Measurements from ENCODE around the gene MRPS34.
A peak's percentile ranks its signal among the peaks of the same experiment; 100 is the strongest.
"Not testable (repeated sequence)": the region's sequence is repeated elsewhere in the genome, so short reads cannot be mapped to it uniquely, and the experiment has no call there.

The MRPS34 gene

DNA sequence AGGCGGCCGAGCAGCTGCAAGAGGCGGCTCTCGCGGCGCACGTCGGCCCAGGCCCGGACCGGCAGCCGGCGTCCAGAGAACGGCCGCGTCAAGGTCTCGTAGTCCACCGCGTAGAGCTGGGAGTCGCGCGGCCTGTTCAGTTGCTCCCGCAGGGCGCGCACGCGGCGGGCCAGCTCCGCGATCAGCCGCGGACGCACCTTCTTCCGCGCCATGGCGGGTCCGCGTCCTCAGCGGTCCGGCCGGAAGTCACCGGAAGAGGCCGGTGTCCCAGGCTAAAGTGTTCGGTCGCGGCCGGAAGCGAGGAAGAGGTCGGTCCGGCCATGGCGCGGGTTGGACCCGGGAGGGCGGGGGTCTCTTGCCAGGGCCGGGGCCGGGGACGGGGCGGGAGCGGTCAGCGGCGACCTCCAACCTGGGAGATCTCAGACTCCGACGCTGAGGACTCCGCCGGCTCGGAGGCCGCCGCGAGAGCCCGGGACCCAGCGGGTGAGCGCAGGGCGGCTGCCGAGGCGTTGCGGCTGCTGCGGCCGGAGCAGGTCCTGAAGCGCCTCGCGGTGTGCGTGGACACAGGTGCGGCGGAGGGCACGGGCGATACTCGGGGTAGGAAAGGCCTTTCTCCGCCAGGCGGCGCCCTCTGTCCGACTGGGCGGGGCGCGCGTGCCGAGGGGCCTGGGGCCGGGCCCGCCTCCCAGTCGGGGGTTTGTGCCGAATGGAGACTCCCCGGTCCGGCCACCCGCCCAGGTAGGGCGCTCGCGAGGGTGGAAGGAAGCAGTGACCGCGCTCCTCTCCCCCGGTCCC lies at the start of gene MRPS34:
MRPS34 (minus strand) TSS at position 227 of the 795 bp plus-strand sequence; CDS start at position 212, 15 bp downstream.
- peak; percentile 67 for DNase-seq (ENCODE audit: low read depth, low spot score)

DNA sequence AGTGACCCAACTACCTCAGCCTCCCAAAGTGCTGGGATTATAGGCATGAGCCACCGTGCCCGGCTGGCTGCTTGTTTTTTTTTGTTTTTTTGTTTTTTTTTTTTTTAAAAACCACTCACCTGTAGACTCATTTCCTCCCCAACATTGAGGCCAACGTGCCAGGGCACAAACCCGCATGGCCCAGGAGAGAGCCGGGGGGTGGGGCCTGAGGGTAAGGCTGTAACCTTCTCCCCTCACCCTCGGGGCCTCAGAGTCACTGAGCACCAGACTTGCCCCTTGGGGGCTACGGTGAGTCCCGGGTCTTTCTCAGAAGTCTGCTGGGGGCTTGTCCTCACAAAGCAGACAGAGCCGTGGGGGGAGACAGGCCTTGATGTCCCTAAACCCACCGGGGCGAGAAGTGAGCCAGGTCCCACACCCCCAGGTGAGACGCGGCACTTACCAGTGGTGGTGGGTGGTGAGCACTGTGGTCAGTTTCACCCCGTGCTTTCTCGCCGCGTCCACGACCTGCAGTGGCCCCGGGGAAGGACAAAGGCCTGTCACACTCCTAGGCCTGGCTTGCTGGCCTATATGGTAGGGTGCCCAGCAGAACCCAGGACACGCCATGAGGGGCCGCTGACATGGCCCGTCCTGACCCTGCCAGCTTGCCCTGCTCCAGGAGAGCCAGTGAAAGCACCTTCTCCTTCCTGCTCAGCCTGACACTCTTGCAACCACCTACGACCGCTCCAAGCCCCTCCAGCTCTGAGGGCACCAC lies 49.1 kb upstream of the MRPS34 start:
- DNase-seq (ENCODE audit: low read depth, low spot score) = no peak

DNA sequence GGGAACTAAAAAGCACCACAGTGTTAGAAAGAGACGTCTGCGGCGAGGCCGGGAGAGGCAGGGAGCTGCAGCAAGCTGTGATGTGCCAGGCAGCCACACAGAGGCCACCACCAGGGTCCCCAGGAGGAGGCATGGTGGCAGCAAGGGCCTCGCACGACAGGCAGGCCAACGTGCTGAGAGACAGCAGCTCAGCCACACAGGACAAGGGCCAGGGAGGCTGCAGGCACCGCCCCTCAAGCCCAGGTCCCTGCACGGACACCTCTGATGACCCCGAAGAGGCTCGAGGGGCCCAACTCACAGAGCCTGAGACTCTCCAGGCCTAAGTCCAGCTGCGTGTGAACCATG lies 48.0 kb upstream of the MRPS34 start:
- DNase-seq (ENCODE audit: low read depth, low spot score) = no peak

DNA sequence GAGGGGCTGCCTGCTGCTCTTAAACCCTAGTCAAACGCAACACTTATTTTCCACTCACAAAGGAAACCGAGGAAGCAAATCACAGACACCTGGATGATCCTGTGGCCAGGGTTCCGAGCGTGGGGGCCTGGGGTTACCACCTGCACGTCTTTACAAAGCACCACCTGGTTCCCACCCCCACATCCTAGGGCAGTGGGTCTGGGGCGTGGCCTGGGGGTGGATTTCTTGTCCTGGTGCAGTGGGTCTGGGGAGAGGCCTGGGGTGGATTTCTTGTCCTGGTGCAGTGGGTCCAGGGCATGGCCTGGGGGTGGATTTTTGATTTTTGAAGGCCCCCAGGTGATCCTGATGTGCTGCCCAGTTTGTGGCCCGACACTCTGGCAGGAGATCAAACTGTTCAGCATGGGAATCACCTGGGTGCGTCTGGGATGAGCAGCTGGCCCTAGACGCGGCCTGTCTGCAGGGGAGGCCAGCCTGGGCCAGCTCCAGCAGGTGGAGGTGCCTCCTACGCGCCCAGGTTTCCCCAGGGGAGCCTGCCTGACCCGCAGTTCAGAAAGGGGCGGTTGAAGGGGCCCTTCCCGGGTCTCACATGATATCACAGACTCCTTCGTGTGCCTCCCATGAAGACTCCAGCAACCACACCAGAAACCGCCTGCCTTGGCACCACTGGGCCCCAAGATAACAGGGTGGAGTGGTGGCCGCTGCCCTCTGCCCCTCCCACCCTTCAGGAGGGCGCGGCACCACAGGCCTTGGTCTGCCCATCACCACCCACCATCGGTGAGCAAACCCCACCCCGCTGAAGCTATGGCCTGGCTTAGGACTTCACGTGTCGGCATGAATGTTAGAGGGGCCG lies 47.4 kb upstream of the MRPS34 start:
- DNase-seq (ENCODE audit: low read depth, low spot score) = no peak

DNA sequence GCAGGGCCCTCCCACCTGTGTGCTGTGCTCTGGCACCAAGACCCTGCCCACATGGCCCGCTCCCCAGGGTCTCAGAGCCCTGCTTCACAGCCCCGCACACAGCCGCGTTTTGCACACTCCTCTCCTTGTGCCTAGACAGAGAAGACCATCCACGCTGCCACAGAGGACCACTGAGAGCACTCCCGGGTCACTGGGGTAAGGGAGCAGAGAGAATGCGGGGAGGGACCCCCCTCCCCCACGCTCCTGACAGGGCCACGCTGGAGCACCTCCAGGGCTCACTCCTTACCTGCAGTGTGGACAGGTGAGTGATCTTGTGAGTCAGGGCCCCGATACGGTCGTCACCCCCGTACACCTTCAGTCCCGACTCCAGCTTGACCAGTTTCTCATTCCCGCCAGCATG lies 46.7 kb upstream of the MRPS34 start:
- DNase-seq (ENCODE audit: low read depth, low spot score) = no peak

DNA sequence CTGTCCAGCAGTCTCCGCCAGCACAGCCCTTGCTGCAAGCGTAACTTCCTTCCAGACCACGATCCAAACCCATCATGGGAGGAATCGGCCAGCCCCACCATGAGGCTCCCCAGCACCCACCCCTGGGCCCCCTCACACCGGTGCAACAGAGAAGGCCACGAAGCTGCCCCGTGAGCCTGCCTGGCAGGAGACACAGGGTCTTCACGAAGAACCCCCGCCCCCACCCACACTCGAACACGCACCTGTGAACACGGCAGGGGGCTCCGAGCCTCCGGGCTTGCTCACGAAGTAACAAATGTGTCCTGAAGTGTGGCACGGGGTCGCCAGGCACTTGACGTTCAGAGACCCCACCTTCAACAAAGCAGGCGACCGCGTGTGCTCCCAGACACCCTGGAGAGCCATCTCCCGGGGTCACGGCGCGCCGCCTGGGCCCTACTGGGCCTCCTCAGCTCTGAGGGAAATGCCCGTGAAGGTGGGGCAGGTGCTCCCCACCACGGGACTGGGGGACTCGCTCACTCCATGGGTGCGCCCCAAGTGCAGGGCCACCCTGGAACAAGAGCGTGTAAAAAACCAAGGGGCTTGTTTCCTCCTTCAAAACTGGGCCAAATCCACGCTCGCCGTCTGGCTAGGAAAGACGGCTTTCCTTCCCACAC lies 46.1 kb upstream of the MRPS34 start:
- no peak for DNase-seq (ENCODE audit: low read depth, low spot score)

DNA sequence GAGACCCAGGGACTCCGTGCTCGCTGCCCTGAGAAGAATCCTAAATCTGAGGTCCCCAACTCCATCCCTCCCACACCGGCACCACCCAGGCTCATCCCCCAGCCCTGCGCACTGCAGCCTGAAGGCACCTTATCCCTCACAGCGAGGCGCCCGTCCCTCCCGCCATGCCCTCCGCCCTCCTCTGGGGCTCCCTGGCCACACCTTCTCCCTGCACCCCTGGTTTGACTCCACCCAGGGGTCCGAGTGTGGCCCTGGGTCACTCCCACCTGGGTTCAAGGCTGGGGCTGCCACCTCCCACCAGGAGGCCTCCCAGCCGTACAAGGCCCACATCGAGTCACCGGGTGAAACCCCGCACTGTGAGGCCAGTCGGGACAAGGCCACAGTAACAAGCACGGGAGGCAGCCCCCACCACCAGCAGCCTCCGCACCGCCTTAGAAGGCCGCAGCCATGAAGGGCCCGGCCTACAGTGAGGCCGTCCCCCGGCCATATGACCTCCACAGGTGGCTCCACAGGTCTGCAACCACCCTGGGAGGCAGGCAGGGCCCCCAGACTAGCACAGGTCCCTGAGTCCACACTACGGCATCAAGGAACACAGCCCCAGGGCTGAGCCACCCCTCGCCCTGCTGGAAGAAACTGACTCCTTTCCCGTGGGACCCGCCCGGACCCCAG lies 45.4 kb upstream of the MRPS34 start:
- no peak for DNase-seq (ENCODE audit: low read depth, low spot score)

DNA sequence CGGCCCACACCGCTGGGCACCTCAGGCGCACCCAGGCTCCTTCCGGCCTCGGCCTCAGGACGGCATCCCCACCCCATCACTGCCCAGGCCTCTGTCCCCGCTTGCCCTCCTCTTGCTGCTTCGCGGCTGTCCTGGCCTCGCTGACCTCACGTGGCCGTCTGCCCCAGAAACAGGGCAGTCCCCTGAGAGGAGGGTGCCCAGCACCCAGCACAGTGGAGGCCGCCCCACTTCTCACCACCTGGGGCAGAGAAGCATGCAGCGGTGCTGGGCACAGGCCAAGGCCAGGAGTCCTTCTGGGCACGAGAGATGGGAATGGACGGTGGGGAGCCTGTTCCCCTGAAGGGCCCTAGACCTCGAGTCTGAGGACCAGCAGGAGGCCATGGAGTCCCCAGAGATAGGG lies 44.8 kb upstream of the MRPS34 start:
- no peak for DNase-seq (ENCODE audit: low read depth, low spot score)

DNA sequence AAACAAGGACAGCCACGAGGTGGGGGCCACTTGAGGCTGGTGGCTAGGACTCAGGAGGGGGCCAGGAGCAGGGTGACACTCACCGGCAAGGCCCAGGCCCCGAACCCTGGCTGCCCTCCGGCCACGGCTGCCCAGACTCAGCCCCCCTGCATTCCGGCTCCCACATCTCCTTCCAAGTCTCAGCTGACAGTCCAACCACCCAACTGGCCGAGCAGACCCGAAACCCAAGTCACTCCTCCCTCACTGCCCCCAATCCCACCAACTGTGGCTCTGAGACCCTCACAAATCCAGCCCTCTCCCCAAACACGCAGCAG lies 44.3 kb upstream of the MRPS34 start:
- DNase-seq (ENCODE audit: low read depth, low spot score) = no peak

DNA sequence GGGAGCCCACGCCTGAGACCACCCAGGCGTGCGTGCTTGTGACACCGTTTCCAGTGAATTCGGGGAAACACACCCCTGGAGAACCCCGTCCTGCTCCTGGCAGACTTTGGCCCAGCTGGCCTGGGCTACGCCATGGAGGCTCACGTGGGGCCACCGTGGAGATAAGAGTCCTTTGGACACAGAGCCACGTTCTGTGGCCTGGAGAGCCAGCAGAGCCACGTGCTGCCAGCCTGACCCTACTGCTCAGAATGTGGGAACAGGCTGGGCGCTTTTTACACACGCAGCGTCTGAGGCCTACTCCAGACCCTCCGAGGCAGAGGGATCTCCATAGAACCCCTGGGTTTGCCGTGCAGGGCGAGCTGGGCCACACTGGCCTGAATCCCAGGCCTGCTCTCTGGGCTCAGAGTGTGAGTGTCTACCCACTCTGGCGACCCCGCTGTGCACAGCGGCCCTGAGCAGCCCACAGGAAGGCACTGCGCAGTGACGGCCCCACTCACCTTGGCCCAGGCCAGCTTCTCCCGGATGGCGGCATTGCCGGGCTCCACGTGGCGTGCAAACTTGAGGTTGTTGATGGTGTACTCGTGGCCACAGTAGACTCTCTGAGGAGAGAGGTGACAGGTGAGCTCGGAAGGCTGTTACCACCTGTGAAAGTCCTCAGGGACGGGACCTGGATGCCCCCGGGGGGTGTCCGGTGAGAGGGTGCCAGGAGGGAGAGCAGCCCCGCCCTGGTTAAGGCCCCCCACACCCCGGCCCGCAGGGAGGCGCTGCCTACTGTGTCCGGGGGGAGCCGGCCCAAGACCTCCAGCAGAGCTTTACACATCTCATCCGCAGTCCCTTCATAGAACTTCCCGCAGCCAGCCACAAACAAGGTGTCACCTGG lies 43.7 kb upstream of the MRPS34 start:
- DNase-seq (ENCODE audit: low read depth, low spot score) = no peak

DNA sequence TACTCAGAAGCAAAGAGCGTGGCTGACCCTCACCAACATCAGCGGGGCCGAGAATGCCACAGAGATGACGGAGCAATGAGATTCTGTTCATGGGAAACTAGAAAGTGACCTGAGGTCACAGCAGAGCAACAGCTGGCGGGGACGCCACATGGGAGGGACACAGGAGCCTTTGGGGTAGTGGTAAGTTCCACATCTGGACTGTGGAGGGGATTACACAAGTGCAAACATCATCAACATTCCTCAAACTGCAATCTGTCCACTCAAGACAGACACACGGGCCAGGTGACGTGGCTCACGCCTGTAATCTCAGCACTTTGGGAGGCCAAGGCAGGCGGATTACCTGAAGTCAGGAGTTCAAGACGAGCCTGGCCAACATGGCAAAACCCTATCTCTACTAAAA lies 42.5 kb upstream of the MRPS34 start:
- no peak for DNase-seq (ENCODE audit: low read depth, low spot score)

DNA sequence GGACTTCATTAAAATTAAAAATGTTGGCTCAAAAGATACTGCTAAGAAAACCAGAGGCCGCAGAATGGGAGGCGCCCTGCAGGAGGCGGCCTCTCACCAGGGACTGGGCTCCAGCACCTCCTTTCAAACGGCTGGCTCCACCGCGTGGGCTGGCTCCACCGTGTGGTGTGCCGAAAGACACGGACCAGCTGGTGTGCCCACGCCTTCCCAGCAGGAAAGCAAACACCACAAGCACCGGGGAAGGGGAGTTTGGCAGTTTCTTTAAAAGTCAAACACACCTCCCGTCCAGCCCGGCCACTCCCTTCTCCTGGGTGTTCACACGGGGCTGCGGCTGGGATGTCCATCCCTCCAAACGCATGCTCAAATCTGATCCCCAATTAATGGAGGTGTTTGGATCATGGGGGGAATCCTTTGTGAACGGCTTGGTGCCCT lies 39.8 kb upstream of the MRPS34 start:
- no peak for DNase-seq (ENCODE audit: low read depth, low spot score)

DNA sequence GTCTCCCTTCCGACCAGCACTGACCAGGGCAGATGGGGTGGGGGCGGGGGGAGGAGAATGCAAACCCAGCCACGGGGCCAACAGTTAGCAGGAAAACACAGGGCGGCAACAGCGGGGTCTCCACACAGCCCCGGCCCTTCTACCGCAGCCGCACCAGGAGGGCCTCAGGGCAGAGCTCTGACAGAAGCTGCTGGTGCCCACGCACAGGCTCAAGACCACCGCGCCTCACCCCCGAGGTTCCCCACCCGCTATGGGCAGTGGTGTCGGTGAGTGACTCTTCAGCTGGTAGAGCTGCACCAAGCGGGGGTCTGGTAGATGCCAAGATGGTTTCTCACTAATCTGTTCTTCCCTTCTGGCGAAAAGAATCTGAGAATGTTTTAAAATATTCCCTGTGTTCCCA lies 37.6 kb upstream of the MRPS34 start:
- DNase-seq (ENCODE audit: low read depth, low spot score) = no peak

DNA sequence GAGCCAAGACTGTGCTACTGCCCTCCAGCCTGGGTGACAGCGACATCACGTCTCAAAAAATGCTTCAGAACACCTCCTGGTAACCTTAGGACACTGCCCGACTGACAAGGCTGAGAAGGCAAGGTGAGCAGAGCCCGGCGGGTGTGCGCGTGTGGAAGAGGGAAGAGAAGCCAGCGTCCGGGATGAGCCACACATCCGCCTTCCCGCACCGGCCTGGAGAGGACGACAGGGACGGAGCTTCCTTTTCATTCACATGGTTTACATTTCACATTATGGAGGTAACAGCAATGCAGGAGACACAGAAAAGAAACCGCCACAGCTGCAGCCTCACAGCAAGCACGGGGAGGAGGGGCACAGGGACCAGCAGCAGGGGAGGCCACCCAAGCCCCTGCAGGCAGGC lies 37.2 kb upstream of the MRPS34 start:
- no peak for DNase-seq (ENCODE audit: low read depth, low spot score)

DNA sequence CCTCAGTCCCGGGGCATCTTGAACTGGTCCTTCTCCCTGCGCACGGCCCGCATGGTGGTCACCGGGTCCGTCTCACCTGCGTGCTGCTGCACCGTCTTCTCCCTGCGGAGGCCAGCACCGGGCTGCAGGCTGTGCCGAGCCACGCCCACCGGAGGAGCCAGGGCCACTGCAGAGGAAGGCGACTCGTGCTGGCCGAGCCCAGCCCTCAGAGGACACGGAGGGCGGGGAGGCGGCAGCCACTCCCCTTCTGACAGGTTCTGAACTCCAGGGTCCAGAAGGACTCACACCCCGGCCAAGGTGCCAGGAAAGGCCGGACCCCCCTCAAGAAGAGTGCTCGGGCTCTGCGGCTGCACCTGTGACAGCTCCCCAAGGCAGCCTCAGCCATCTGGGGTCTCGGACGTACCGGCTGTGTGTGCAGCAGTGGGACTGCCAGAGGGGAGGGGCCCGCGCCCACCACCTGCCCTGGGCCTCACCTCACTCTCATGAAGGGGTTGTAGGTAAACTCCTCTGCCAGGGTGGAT lies 36.4 kb upstream of the MRPS34 start:
- no peak for DNase-seq (ENCODE audit: low read depth, low spot score)

DNA sequence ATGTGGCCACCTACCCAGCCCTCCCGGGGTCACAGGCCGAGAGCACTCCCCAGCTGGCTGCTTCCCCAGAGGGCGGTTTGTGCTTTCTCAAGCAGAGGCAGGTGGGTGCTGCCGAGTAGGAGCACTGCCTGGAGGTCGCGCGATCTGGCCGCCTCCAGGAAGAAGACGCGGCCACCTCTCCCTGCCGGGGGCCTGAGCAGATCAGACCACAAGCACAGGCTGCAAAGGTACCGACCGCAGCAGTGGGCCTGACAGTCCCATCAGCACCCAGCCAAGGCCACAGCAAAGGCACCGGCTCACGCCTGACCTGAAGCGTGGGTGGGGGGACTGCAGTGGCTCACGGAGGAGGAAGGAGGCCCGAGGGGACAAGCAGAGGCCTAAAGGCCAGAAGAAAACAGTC lies 35.8 kb upstream of the MRPS34 start:
- DNase-seq (ENCODE audit: low read depth, low spot score) = no peak

DNA sequence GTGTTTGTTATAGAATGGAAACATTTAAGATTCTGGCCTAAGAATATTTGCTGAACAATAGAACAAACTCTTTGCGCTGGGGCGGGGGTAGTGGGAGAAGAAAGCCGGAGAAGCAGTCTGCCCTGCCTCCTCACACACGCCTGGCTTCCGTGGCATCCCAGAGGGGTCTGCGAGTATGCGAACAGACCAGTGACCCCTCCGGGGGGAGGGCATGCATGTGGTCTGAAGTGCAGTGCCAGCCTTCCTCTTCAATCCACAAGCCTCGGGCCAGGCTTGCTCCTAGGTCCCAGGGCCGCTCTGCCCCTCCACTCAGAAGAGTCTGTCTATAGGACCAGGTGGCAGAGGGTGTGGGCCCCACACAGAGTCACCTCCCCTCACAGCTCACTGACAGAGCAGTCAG lies 34.7 kb upstream of the MRPS34 start:
- no peak for DNase-seq (ENCODE audit: low read depth, low spot score)

DNA sequence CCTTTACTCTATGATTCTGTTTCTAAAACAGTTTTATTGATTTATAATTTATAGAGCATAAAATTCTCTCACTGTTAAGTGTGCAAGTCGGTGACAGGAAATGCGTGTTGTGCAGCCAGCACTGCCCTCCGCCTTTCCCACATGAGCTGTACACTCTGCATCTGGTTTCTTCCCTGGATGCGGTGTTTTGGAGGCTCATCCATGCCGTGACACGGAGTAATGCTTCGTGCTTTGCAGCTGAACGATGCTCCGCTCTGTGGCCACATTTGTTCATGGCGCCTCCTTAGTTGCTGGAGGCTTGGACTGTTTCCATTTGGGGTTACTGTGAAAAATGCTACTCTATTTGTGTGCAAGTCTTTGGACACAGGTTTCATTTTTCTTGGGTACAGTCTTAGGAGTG lies 27.8 kb upstream of the MRPS34 start:
- no peak for DNase-seq (ENCODE audit: low read depth, low spot score)

DNA sequence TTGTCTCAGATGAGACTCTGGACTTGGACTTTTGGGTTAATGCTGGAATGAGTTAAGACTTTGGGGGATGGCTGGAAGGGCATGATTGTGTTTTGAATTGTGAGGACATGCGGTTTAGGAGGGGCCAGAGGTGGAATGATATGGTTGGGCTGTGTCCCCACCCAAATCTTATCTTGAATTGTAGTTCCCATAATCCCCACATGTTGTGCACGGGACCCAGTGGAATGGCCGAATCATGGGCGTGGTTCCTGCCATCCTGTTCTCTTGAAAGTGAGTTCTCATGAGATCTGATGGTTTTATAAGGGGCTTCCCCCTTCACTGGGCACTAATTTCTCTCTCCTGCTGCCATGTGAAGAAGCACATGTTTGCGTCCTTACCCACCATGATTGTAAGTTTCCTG lies 26.3 kb upstream of the MRPS34 start:
- DNase-seq (ENCODE audit: low read depth, low spot score) = not testable (repeated sequence)

All from activated CD4-positive, CD25-positive, alpha-beta regulatory T cell treated with anti-CD3 and anti-CD28 coated beads, Interleukin-2, amount 50 U/mL, for 16 hours (primary cell).